Measurements from ENCODE around the gene GFOD2.

GRCh38 chr16:67726106-67727034, 7.3 kb upstream of the GFOD2 start:
- TF ChIP-seq CTCF (conservative IDR thresholded peaks at IDR 0.05; ENCODE audit: low read depth in 2 of 2) (no peak), ETS1 (IDR thresholded peaks at IDR 0.05) (no peak), POLR2AphosphoS5 (IDR thresholded peaks at IDR 0.05; ENCODE audit: low read depth) (no peak), CREB1 (CRISPR knock-in tag; IDR thresholded peaks at IDR 0.05; ENCODE audit: low read depth) (no peak), EZH2phosphoT487 (IDR thresholded peaks at IDR 0.05; ENCODE audit: unreplicated experiment) (no peak), REST (IDR thresholded peaks at IDR 0.05; ENCODE audit: unreplicated experiment) (no peak), EZH2 (IDR thresholded peaks at IDR 0.05; ENCODE audit: low read depth, unreplicated experiment) (no peak), JUNB (IDR thresholded peaks at IDR 0.05; ENCODE audit: unreplicated experiment) (no peak), NANOG (IDR thresholded peaks at IDR 0.05; ENCODE audit: borderline replicate concordance) (no peak), ZNF331 (CRISPR knock-in tag; IDR thresholded peaks at IDR 0.05; ENCODE audit: low read depth) (no peak)

Measured in GM23338 (cell line).